Osteocyte (in vitro differentiated cells): ENCODE data around the gene TRNT1. TPM values are rescaled to one million over a fixed set of nuclear protein-coding genes. Genes with fewer than 3 reads are reported as not detected.

Experiments
- DNase-seq: peaks from one replicate; pipeline ENCODE4 v3.0.0; 2021; ENCODE audit warnings: mixed read lengths; ENCODE audit not compliant: unreplicated experiment; ENCODE audit errors: extremely low spot score
- H3K27ac Mint-ChIP-seq: one replicate; pipeline ENCODE4 v1.8.0; 2021; ENCODE audit warnings: mild to moderate bottlenecking, mixed read lengths; ENCODE audit not compliant: unreplicated experiment
- H3K27me3 Mint-ChIP-seq: one replicate; pipeline ENCODE4 v1.8.0; 2021; ENCODE audit warnings: mixed read lengths; ENCODE audit not compliant: unreplicated experiment
- H3K36me3 Mint-ChIP-seq: one replicate; pipeline ENCODE4 v1.8.0; 2021; ENCODE audit warnings: mixed read lengths; ENCODE audit not compliant: unreplicated experiment
- H3K4me1 Mint-ChIP-seq: one replicate; pipeline ENCODE4 v1.8.0; 2021; ENCODE audit warnings: mixed read lengths; ENCODE audit not compliant: unreplicated experiment
- H3K4me3 Mint-ChIP-seq: one replicate; pipeline ENCODE4 v1.8.0; 2021; ENCODE audit warnings: mild to moderate bottlenecking, moderate library complexity, mixed read lengths; ENCODE audit not compliant: unreplicated experiment
- H3K9me3 Mint-ChIP-seq: one replicate; pipeline ENCODE4 v1.8.0; 2021; ENCODE audit warnings: mixed read lengths; ENCODE audit not compliant: unreplicated experiment
- CTCF ChIP-seq: fragments of 200-600 bp; sonication (generic); IDR thresholded peaks from 2 replicates; pipeline ENCODE4 v1.5.0; 2021; ENCODE audit warnings: antibody characterized with exemption, mild to moderate bottlenecking, moderate library complexity
- total RNA-seq: library from RNA; stranded (reverse); gene quantifications from 2 replicates; pipeline ENCODE4 v1.2.1, GENCODE V29; 2021

The TRNT1 gene
- total RNA-seq, 1 donor from 2014 or later, result 38.4 TPM

- Mint-ChIP-seq H3K4me1 (peaks cover 20% of the 10 kb centered on the region), H3K9me3 (no peaks in the 10 kb centered on the region), H3K4me3 (no peak overlapping the region), H3K27me3 (peaks cover 14% of the 10 kb centered on the region), H3K36me3 (no peaks in the 10 kb centered on the region), H3K27ac (no peak overlapping the region)
- DNase-seq, result no peak
- TF ChIP-seq CTCF, result no peak
These were observed 53.7 kb downstream of the TRNT1 start for GRCh38 chr3:3180456-3180855.

GRCh38 chr3:3184876-3185275 is 58.1 kb downstream of the TRNT1 start:
- H3K27ac Mint-ChIP-seq, result no peak overlapping the region
- no peak for DNase-seq
- H3K4me3 Mint-ChIP-seq, result no peak overlapping the region
- no peaks in the 10 kb centered on the region for H3K36me3 Mint-ChIP-seq
- no peaks in the 10 kb centered on the region for H3K9me3 Mint-ChIP-seq
- no peak for TF ChIP-seq CTCF
- H3K27me3 Mint-ChIP-seq, result peaks cover 17% of the 10 kb centered on the region
- H3K4me1 Mint-ChIP-seq, result peaks cover 2% of the 10 kb centered on the region

- no peaks in the 10 kb centered on the region for H3K36me3 Mint-ChIP-seq
- no peaks in the 10 kb centered on the region for H3K9me3 Mint-ChIP-seq
- H3K27me3 Mint-ChIP-seq, result peaks cover 26% of the 10 kb centered on the region
- no peak for TF ChIP-seq CTCF
- H3K27ac Mint-ChIP-seq, result no peak overlapping the region
- no peaks in the 10 kb centered on the region for H3K4me1 Mint-ChIP-seq
- H3K4me3 Mint-ChIP-seq, result no peak overlapping the region
- DNase-seq, result no peak
These were observed 62.5 kb downstream of the TRNT1 start for GRCh38 chr3:3189102-3189727.

- Mint-ChIP-seq H3K9me3 (no peaks in the 10 kb centered on the region), H3K4me1 (no peaks in the 10 kb centered on the region), H3K36me3 (no peaks in the 10 kb centered on the region), H3K4me3 (no peak overlapping the region), H3K27me3 (peaks cover 23% of the 10 kb centered on the region), H3K27ac (no peak overlapping the region)
- no peak for TF ChIP-seq CTCF
- no peak for DNase-seq
These were observed 63.2 kb downstream of the TRNT1 start for GRCh38 chr3:3189961-3190360.

- Mint-ChIP-seq H3K4me3 (no peak overlapping the region), H3K9me3 (no peaks in the 10 kb centered on the region), H3K27ac (no peak overlapping the region), H3K36me3 (no peaks in the 10 kb centered on the region), H3K27me3 (peaks cover 26% of the 10 kb centered on the region), H3K4me1 (no peaks in the 10 kb centered on the region)
- no peak for TF ChIP-seq CTCF
- no peak for DNase-seq
These were observed 65.0 kb downstream of the TRNT1 start for GRCh38 chr3:3191675-3192285.
